ENCODE data around the gene PPEF1. TPM values are rescaled to one million over a fixed set of nuclear protein-coding genes. Genes with fewer than 3 reads are reported as not detected.

PPEF1 gene
- total and polyA plus RNA-seq, 2 of the 13 experiments (the other 11 are each of a cell fraction or from before 2014, with no cell fraction given) = not detected

DNA sequence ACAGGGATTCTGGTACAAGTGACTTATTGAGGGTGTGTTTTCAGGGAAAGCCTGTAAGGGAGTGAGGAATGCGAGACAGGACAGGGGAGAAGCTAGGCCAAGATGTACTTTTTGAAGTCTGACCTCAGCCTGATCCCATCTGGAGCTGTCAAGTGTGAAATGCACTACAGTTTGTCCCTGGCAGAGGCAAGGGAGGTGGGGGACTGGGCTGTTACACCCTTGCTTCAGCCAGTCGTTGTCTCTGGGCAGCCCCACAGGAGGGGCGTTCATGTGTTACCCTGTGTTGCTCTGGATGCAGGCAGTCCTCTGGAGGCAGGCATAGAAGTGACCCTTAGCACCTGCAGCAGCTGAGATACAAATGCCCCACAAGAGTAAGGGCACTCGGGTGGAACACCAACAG is 25.8 kb downstream of the PPEF1 start:
- no peaks in the 10 kb centered on the region for H3K36me3 ChIP-seq (replicated peaks in 1 of 2; ENCODE audit: control insufficient read depth in 1 of 2, insufficient read depth in 2 of 2, low read length in 2 of 2)
- ChIA-PET CTCF (ENCODE audit: low intra/inter-chr PET ratio, low total read pairs) (no interaction called here), POLR2A (no interaction called here)
- in situ Hi-C loops (cut with HindIII; ENCODE audit: extremely low pct_ligation_motif_present, low pct_unique_long_range_greater_than_20kb) = no loop called here
- TF ChIP-seq ZNF773 (CRISPR knock-in tag; IDR thresholded peaks at IDR 0.05; ENCODE audit: borderline replicate concordance) (no peak), ZNF629 (CRISPR knock-in tag; conservative IDR thresholded peaks at IDR 0.05) (no peak), BHLHE40 (IDR thresholded peaks at IDR 0.05; ENCODE audit: low read length) (no peak), ZBTB20 (CRISPR knock-in tag; IDR thresholded peaks at IDR 0.05; ENCODE audit: borderline replicate concordance, low read depth) (no peak), KDM5A (IDR thresholded peaks at IDR 0.05; ENCODE audit: borderline replicate concordance, low read length) (no peak), NFAT5 (CRISPR knock-in tag; IDR thresholded peaks at IDR 0.05) (no peak), ZNF550 (CRISPR knock-in tag; IDR thresholded peaks at IDR 0.05; ENCODE audit: borderline replicate concordance) (no peak), KLF16 (CRISPR knock-in tag; IDR thresholded peaks at IDR 0.05) (no peak), DNMT1 (CRISPR knock-in tag; IDR thresholded peaks at IDR 0.05) (no peak), NONO (IDR thresholded peaks at IDR 0.05) (no peak), NONO (CRISPR knock-in tag; conservative IDR thresholded peaks at IDR 0.05) (no peak)
- TF ChIP-seq, protein P1, sequence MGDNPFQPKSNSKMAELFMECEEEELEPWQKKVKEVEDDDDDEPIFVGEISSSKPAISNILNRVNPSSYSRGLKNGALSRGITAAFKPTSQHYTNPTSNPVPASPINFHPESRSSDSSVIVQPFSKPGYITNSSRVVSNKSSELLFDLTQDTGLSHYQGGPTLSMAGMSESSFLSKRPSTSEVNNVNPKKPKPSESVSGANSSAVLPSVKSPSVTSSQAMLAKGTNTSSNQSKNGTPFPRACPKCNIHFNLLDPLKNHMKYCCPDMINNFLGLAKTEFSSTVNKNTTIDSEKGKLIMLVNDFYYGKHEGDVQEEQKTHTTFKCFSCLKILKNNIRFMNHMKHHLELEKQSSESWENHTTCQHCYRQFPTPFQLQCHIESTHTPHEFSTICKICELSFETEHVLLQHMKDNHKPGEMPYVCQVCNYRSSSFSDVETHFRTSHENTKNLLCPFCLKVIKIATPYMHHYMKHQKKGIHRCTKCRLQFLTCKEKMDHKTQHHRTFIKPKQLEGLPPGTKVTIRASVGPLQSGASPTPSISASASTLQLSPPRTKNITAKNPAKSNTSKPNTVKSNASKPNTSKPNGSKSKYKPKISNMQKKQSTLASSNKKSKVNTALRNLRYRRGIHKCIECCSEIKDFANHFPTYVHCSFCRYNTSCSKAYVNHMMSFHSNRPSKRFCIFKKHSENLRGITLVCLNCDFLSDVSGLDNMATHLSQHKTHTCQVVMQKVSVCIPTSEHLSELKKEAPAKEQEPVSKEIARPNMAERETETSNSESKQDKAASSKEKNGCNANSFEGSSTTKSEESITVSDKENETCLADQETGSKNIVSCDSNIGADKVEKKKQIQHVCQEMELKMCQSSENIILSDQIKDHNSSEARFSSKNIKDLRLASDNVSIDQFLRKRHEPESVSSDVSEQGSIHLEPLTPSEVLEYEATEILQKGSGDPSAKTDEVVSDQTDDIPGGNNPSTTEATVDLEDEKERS (CRISPR knock-in tag; IDR thresholded peaks at IDR 0.05) = no peak
- TF ChIP-seq, protein P2, sequence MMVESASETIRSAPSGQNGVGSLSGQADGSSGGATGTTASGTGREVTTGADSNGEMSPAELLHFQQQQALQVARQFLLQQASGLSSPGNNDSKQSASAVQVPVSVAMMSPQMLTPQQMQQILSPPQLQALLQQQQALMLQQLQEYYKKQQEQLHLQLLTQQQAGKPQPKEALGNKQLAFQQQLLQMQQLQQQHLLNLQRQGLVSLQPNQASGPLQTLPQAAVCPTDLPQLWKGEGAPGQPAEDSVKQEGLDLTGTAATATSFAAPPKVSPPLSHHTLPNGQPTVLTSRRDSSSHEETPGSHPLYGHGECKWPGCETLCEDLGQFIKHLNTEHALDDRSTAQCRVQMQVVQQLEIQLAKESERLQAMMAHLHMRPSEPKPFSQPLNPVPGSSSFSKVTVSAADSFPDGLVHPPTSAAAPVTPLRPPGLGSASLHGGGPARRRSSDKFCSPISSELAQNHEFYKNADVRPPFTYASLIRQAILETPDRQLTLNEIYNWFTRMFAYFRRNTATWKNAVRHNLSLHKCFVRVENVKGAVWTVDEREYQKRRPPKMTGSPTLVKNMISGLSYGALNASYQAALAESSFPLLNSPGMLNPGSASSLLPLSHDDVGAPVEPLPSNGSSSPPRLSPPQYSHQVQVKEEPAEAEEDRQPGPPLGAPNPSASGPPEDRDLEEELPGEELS (CRISPR knock-in tag; IDR thresholded peaks at IDR 0.05) = no peak
- TF ChIP-seq, protein P3, sequence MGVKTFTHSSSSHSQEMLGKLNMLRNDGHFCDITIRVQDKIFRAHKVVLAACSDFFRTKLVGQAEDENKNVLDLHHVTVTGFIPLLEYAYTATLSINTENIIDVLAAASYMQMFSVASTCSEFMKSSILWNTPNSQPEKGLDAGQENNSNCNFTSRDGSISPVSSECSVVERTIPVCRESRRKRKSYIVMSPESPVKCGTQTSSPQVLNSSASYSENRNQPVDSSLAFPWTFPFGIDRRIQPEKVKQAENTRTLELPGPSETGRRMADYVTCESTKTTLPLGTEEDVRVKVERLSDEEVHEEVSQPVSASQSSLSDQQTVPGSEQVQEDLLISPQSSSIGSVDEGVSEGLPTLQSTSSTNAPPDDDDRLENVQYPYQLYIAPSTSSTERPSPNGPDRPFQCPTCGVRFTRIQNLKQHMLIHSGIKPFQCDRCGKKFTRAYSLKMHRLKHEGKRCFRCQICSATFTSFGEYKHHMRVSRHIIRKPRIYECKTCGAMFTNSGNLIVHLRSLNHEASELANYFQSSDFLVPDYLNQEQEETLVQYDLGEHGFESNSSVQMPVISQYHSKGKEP (CRISPR knock-in tag; IDR thresholded peaks at IDR 0.05) = no peak
- WGBS (ENCODE audit: low lambda C conversion rate) = 3% methylated on average over 2 of the region's 4 CpGs
- H3K4me1 ChIP-seq (ENCODE audit: insufficient read depth, low read length) = no peaks in the 10 kb centered on the region
- no peaks in the 10 kb centered on the region for H3K79me2 ChIP-seq (ENCODE audit: insufficient read depth, low read length)
- H3K9ac ChIP-seq (ENCODE audit: insufficient read depth, low read depth, low read length) = no peak overlapping the region
- FAIRE-seq = no peak
- no peak overlapping the region for H3K4me2 ChIP-seq (ENCODE audit: low read depth, low read length)
- intact Hi-C loops (cut with micrococcal nuclease; ENCODE audit: unreplicated experiment) = no loop called here
- no peak overlapping the region for H3K4me3 ChIP-seq (replicated peaks in 1 of 3; ENCODE audit: insufficient read depth in 1 of 3, low read depth in 2 of 3, low read length in 3 of 3)
- no peaks in the 10 kb centered on the region for H4K20me1 ChIP-seq (ENCODE audit: insufficient read depth, low read length)
- no peak overlapping the region for H2AFZ ChIP-seq (ENCODE audit: low read length)
- H3K27me3 ChIP-seq (ENCODE audit: control insufficient read depth in 1 of 2, insufficient read depth in 2 of 2, low read length in 2 of 2) = no peaks in the 10 kb centered on the region
- DNase-seq (ENCODE audit: low spot score) = no peak
- no peaks in the 10 kb centered on the region for H3K9me3 ChIP-seq (ENCODE audit: low read length)
- no peak for ATAC-seq
- no TSS peak for BruUV-seq (replicated peaks)
- no peak overlapping the region for H3K27ac ChIP-seq (ENCODE audit: extremely low read length, insufficient read depth, low read length)

Measured in HepG2 (cell line).